Amygdala (tissue), 56 donors: ENCODE data around the gene SCN5A.

Experiments
- DNase-seq, 56 donors: peaks; one replicate each; lab custom pipeline; 2025; lab: John Stamatoyannopoulos, UW

SCN5A gene

GRCh38 chr3:38649500-38650247 lies at the start of gene SCN5A:
Gene SCN5A (minus strand): TSS chr3:38649687. CDS start chr3:38633307, 16,380 bp downstream.
- peak in 14 of 56 donors; percentile 11 to 59 (median 24) for DNase-seq

GRCh38 chr3:38698760-38699159 lies 49.3 kb upstream of the SCN5A start:
- DNase-seq: no peak

- no peak for DNase-seq
Observed at GRCh38 chr3:38698061-38698460, 48.6 kb upstream of the SCN5A start.

- no peak for DNase-seq
Observed at GRCh38 chr3:38696034-38696433, 46.5 kb upstream of the SCN5A start.

- no peak for DNase-seq
Observed at GRCh38 chr3:38690185-38690584, 40.7 kb upstream of the SCN5A start.

- no peak for DNase-seq
Observed at GRCh38 chr3:38689774-38690173, 40.3 kb upstream of the SCN5A start.

GRCh38 chr3:38689346-38689745 lies 39.9 kb upstream of the SCN5A start:
- no peak for DNase-seq

GRCh38 chr3:38687321-38687720 lies 37.8 kb upstream of the SCN5A start:
- DNase-seq: no peak

GRCh38 chr3:38684546-38684945 lies 35.1 kb upstream of the SCN5A start:
- DNase-seq: no peak

- DNase-seq: no peak
Observed at GRCh38 chr3:38669668-38670067, 20.2 kb upstream of the SCN5A start.

GRCh38 chr3:38662544-38662943 lies 13.1 kb upstream of the SCN5A start:
- DNase-seq: no peak

- DNase-seq: no peak
Observed at GRCh38 chr3:38658841-38659240, 9.4 kb upstream of the SCN5A start.

GRCh38 chr3:38657369-38657768 lies 7.9 kb upstream of the SCN5A start:
- DNase-seq: no peak

GRCh38 chr3:38655708-38656300 lies 6.3 kb upstream of the SCN5A start:
- DNase-seq: peak in 1 of 56 donors; percentile 14

- no peak for DNase-seq
Observed at GRCh38 chr3:38653685-38654537, 4.4 kb upstream of the SCN5A start.

- DNase-seq: no peak
Observed at GRCh38 chr3:38652934-38653333, 3.4 kb upstream of the SCN5A start.

GRCh38 chr3:38651153-38651789 lies 1.8 kb upstream of the SCN5A start:
- peak in 24 of 56 donors; percentile 14 to 62 (median 26) for DNase-seq

- DNase-seq: no peak
Observed at GRCh38 chr3:38650248-38650951, 913 bp upstream of the SCN5A start.

- DNase-seq: no peak
Observed at GRCh38 chr3:38648659-38649499, 608 bp downstream of the SCN5A start.
